PC-3 (cell line): Measurements from ENCODE around the gene HOXD12. TPM values are rescaled to one million over a fixed set of nuclear protein-coding genes. Genes with fewer than 3 reads are reported as not detected.

Source experiments
- ATAC-seq: fragments of 200-7000 bp; cut with Tn5 transposase; 2 replicates; pipeline ENCODE4 v1.9.1; 2020; ENCODE audit warnings: mild to moderate bottlenecking, moderate library complexity
- BruUV-seq: library from RNA; stranded (reverse); fragments of 400-500 nt; replicated peaks from 2 replicates; lab custom pipeline; 2021; lab: Mats Ljungman, UMichigan
- CTCF ChIA-PET: fragments of 300-600 bp; sonication (Branson Sonifier 250); formaldehyde crosslinking; loops from one replicate; lab custom pipeline; 2022; ENCODE audit warnings: antibody characterized with exemption; lab: Charles Lee
- POLR2A ChIA-PET: fragments of 300-600 bp; sonication (Branson Sonifier 250); formaldehyde crosslinking; loops from one replicate; lab custom pipeline; 2022; ENCODE audit warnings: antibody characterized with exemption; ENCODE audit not compliant: unreplicated experiment; lab: Charles Lee
- DNase-seq: peaks from one replicate; pipeline ENCODE4 v3.0.0-alpha.2; 2015
- H2AFZ ChIP-seq: fragments of 300-600 bp; sonication (generic); 2 replicates; pipeline ENCODE4 v1.6.0; 2016; ENCODE audit warnings: antibody characterized with exemption, low read length
- H3F3A ChIP-seq: fragments of 300-600 bp; sonication (generic); one replicate; pipeline ENCODE4 v1.6.0; 2017; ENCODE audit warnings: antibody characterized with exemption, low read length, control low read depth, mild to moderate bottlenecking; ENCODE audit not compliant: unreplicated experiment
- H3K27ac ChIP-seq: fragments of 300-600 bp; sonication (generic); 2 replicates; pipeline ENCODE4 v1.5.1; 2016; ENCODE audit warnings: mild to moderate bottlenecking, low read length
- H3K27me3 ChIP-seq: fragments of 300-600 bp; sonication (generic); 2 replicates; pipeline ENCODE4 v1.6.1; 2016; ENCODE audit warnings: low read length, mixed read lengths
- H3K36me3 ChIP-seq: fragments of 300-600 bp; sonication (generic); 2 replicates; pipeline ENCODE4 v1.6.1; 2016; ENCODE audit warnings: low read depth, mixed run types, low read length, mixed read lengths
- H3K4me1 ChIP-seq: fragments of 300-600 bp; sonication (generic); 2 replicates; pipeline ENCODE4 v1.5.1; 2016; ENCODE audit warnings: low read length; ENCODE audit not compliant: insufficient read depth
- H3K4me2 ChIP-seq: fragments of 300-600 bp; sonication (generic); 2 replicates; pipeline ENCODE4 v1.6.0; 2016; ENCODE audit warnings: low read length
- H3K4me3 ChIP-seq: fragments of 300-600 bp; sonication (generic); 2 replicates; pipeline ENCODE4 v1.5.1; 2016; ENCODE audit warnings: mild to moderate bottlenecking, low read length, mixed read lengths
- H3K79me2 ChIP-seq: fragments of 300-600 bp; sonication (generic); 2 replicates; pipeline ENCODE4 v1.6.1; 2017; ENCODE audit warnings: low read length, mixed read lengths
- H3K9ac ChIP-seq: fragments of 300-600 bp; sonication (generic); 2 replicates; pipeline ENCODE4 v1.6.0; 2016; ENCODE audit warnings: mild to moderate bottlenecking, low read length
- H3K9me2 ChIP-seq: fragments of 300-600 bp; sonication (generic); replicated peaks from 2 replicates; pipeline ENCODE4 v1.6.1; 2016; ENCODE audit warnings: mixed run types, low read length, mixed read lengths
- H3K9me3 ChIP-seq: fragments of 300-600 bp; sonication (generic); 2 replicates; pipeline ENCODE4 v1.6.1; 2016; ENCODE audit warnings: low read length, mixed read lengths
- H4K20me1 ChIP-seq: fragments of 300-600 bp; sonication (generic); 2 replicates; pipeline ENCODE4 v1.6.1; 2016; ENCODE audit warnings: low read length, mixed read lengths
- EZH2 ChIP-seq: fragments of 300-600 bp; sonication (generic); IDR thresholded peaks from one replicate; pipeline ENCODE4 v1.6.1; 2017; ENCODE audit warnings: antibody characterized with exemption, mild to moderate bottlenecking, low read length; ENCODE audit not compliant: unreplicated experiment
- EZH2phosphoT487 ChIP-seq: fragments of 300-600 bp; sonication (generic); IDR thresholded peaks from 2 replicates; pipeline ENCODE4 v1.6.1; 2018; ENCODE audit warnings: mild to moderate bottlenecking, antibody characterized with exemption, low read length, borderline replicate concordance
- intact Hi-C: fragments of 100-400 bp; cut with micrococcal nuclease; formaldehyde crosslinking; loops from 2 replicates; pipeline ENCODE4 v1.9.0; 2023
- total RNA-seq: library from RNA; depleted of rRNA; stranded (reverse); fragments of >200 nt; gene quantifications from 2 replicates; pipeline ENCODE4 v1.2.3, GENCODE V29; 2014
- TF ChIP-seq, protein P1 (sequence below): fragments of 300-600 bp; sonication (generic); conservative IDR thresholded peaks from 2 replicates; pipeline ENCODE4 v1.5.1; 2017; ENCODE audit warnings: antibody characterized with exemption, low read depth, mild to moderate bottlenecking, low read length

HOXD12 gene
- total RNA-seq, 1 experiment from 2014 or later: not detected

DNA sequence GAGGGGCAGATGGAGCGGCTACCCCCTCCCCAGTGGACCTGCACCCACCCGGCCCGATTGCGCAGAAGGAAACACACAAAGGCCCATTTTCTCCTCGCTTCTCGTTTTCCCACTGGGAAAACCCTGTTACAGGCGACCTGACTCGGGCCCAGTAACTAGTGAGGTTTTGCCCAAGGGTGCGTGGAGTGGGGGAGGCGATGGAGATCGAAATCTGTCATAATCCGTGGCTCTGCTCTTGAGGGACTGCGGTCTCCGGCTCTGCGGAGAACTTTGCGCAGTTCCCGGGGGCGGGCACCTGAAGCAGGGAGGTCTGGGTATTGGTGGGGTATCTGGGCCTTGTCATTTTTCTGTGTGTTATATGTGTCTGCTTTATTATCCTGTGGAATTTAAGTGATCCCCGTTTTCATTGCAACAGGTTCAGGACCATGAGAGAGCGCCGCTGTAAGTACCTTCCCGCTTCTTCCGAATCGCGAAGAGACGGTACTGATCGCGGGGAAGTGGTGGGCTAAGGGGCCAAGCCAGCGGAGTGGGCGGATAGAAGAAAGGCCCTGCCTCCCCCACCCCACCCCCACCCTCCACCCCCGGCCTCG is 47.7 kb downstream of the HOXD12 start:
- Histone ChIP-seq H3F3A (no peaks in the 10 kb centered on the region), H3K27ac (no peak overlapping the region), H2AFZ (no peak overlapping the region), H3K9ac (no peak overlapping the region), H3K27me3 (no peaks in the 10 kb centered on the region), H3K79me2 (no peaks in the 10 kb centered on the region), H3K36me3 (no peaks in the 10 kb centered on the region), H4K20me1 (no peaks in the 10 kb centered on the region), H3K9me2 (no peaks in the 10 kb centered on the region), H3K4me1 (no peaks in the 10 kb centered on the region), H3K9me3 (no peaks in the 10 kb centered on the region), H3K4me2 (no peak overlapping the region), H3K4me3 (no peak overlapping the region)
- TF ChIP-seq EZH2phosphoT487 (no peak), EZH2 (no peak)
- TF ChIP-seq, protein P1, sequence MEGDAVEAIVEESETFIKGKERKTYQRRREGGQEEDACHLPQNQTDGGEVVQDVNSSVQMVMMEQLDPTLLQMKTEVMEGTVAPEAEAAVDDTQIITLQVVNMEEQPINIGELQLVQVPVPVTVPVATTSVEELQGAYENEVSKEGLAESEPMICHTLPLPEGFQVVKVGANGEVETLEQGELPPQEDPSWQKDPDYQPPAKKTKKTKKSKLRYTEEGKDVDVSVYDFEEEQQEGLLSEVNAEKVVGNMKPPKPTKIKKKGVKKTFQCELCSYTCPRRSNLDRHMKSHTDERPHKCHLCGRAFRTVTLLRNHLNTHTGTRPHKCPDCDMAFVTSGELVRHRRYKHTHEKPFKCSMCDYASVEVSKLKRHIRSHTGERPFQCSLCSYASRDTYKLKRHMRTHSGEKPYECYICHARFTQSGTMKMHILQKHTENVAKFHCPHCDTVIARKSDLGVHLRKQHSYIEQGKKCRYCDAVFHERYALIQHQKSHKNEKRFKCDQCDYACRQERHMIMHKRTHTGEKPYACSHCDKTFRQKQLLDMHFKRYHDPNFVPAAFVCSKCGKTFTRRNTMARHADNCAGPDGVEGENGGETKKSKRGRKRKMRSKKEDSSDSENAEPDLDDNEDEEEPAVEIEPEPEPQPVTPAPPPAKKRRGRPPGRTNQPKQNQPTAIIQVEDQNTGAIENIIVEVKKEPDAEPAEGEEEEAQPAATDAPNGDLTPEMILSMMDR: no peak
- ATAC-seq: no peak
- BruUV-seq: no TSS peak
- intact Hi-C loops: no loop called here
- CTCF ChIA-PET: no interaction called here
- no peak for DNase-seq
- POLR2A ChIA-PET: no interaction called here

DNA sequence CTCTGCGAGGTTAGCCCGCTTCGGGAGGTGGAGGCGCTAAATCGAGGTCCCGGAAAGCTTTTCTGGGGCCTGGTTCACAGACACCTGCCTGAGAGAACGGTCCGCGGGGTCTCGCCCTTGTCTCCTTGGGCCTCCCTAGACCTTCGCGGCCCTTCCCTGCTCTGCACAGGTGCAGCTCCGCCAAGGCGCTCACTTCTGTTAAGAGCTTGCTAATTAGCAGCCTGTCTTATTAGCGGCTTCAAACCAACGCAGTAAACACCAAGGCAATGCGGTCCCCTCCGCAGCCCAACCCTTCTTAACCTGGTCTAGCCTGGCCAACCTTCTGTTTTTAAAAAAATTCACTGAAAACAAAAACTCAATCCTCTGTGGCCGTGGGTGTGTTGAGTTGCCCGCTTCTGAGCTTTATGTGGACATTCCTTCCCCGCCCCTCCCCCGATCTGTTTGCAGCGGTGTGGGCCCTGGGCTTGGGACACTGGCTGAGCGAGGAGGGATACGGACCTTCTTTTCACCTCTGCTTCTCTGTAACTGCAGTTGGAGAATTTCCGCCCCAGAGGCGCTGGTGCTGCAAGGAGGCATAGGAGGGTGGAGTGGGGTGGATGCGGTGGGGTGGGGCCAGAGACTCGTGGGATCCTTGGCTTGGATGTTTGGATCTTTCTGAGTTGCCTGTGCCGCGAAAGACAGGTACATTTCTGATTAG is 48.4 kb downstream of the HOXD12 start:
- Histone ChIP-seq H3K9ac (no peak overlapping the region), H4K20me1 (no peaks in the 10 kb centered on the region), H3K36me3 (no peaks in the 10 kb centered on the region), H3K27ac (no peak overlapping the region), H3K4me1 (no peaks in the 10 kb centered on the region), H2AFZ (no peak overlapping the region), H3K9me3 (no peaks in the 10 kb centered on the region), H3K79me2 (no peaks in the 10 kb centered on the region), H3K27me3 (no peaks in the 10 kb centered on the region), H3K9me2 (no peaks in the 10 kb centered on the region), H3K4me3 (no peak overlapping the region), H3K4me2 (no peak overlapping the region), H3F3A (no peaks in the 10 kb centered on the region)
- no peak for DNase-seq
- TF ChIP-seq, protein P1: no peak
- no peak for TF ChIP-seq EZH2phosphoT487
- no peak for TF ChIP-seq EZH2
- ChIA-PET CTCF (no interaction called here), POLR2A (no interaction called here)
- intact Hi-C loops: no loop called here
- BruUV-seq: no TSS peak
- ATAC-seq: no peak

DNA sequence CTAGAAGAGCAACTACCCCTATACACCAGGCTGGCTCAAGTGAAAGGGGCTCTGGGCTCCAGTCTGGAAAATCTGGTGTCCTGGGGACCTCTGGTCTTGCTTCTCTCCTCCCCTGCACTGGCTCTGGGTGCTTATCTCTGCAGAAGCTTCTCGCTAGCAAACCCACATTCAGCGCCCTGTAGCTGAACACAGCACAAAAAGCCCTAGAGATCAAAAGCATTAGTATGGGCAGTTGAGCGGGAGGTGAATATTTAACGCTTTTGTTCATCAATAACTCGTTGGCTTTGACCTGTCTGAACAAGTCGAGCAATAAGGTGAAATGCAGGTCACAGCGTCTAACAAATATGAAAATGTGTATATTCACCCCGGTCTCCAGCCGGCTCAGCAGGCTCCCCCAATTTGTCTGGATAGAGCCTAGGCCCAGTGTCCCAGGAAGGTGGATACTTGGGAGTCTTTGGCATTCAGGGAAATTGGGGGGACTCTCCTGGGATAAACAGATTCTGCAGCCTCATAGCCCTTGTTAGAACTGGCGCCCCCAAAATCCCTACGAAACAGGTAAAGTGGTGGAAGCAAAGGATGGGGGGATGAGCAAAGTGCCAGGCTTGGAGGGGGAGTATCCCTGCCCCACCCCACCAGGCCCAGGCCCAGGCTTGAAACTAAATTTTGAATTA is 49.3 kb downstream of the HOXD12 start:
- no peak for TF ChIP-seq EZH2
- TF ChIP-seq, protein P1: no peak
- no peak for TF ChIP-seq EZH2phosphoT487
- Histone ChIP-seq H3K9me3 (no peaks in the 10 kb centered on the region), H3K4me3 (no peak overlapping the region), H3K4me1 (no peaks in the 10 kb centered on the region), H3K27ac (no peak overlapping the region), H4K20me1 (no peaks in the 10 kb centered on the region), H3K9me2 (no peaks in the 10 kb centered on the region), H3F3A (no peaks in the 10 kb centered on the region), H2AFZ (no peak overlapping the region), H3K27me3 (no peaks in the 10 kb centered on the region), H3K36me3 (no peaks in the 10 kb centered on the region), H3K79me2 (no peaks in the 10 kb centered on the region), H3K9ac (no peak overlapping the region), H3K4me2 (no peak overlapping the region)
- no TSS peak for BruUV-seq
- DNase-seq (no peak), ATAC-seq (no peak)
- POLR2A ChIA-PET: interaction anchor here (0.6 kb wide), 1 partner anchor 434 kb away, joined by 3 read pairs; no protein-coding TSS in a partner anchor
- CTCF ChIA-PET: no interaction called here
- intact Hi-C loops: no loop called here
